K562 (cell line): Measurements from ENCODE around the gene UBE2E3. TPM values are rescaled to one million over a fixed set of nuclear protein-coding genes. Genes with fewer than 3 reads are reported as not detected.
A peak's percentile ranks its signal among the peaks of the same experiment; 100 is the strongest.

ENCODE experiments used
- PURB ChIP-seq: sonication (generic); formaldehyde crosslinking; IDR thresholded peaks from 2 replicates; pipeline ENCODE4 v1.9.0; 2021; ENCODE audit warnings: low read depth, mild to moderate bottlenecking, missing genetic modification reagents
- RCOR1 ChIP-seq, 2 experiments: IDR thresholded peaks; 2 replicates each; pipeline ENCODE4 v1.6.1; 2012; ENCODE audit warnings: low read depth in 2 of 2, low read length in 2 of 2, borderline replicate concordance in 1 of 2, improper control_type of control experiment in 1 of 2
- TEAD2 ChIP-seq: fragments of 450-650 bp; IDR thresholded peaks from 2 replicates; pipeline ENCODE4 v1.6.1; 2016; ENCODE audit warnings: missing genetic modification characterization, control low read depth, missing compliant biosample characterization
- ZNF24 ChIP-seq: fragments of 450-650 bp; IDR thresholded peaks from 2 replicates; pipeline ENCODE4 v1.6.1; 2016
- polyA plus RNA-seq, 8 experiments: library from polyadenylated mRNA; depleted of rRNA in 4 of 8; stranded (reverse) in 5 of 8; unstranded in 3 of 8; fragments of >200 nt; fragmentation: Nextera tagmentation in 2 of 8; fragmentation: Illumina TruSeq in 1 of 8; extraction: Ambion mirVana in 2 of 8; extraction: Trizol in 1 of 8; gene quantifications; 2 replicates each; pipeline versions ENCODE4 v1.2.1 to v1.2.3, GENCODE V29; 2011 to 2014; ENCODE audit warnings: inconsistent platforms in 1 of 8, missing spikeins in 1 of 8
- total RNA-seq, 7 experiments: library from RNA; depleted of rRNA in 6 of 7; stranded (reverse); fragments of >200 nt in 6 of 7; fragmentation: Illumina TruSeq in 2 of 7; extraction: Trizol in 2 of 7; gene quantifications; 2 replicates each; pipeline versions ENCODE4 v1.2.1 to v1.2.3, GENCODE V29; 2011 to 2021; ENCODE audit warnings: low replicate concordance in 1 of 7
- TF ChIP-seq, protein P1 (sequence below), 2 experiments: fragments of 450-650 bp; formaldehyde crosslinking in 1 of 2; IDR thresholded peaks; 2 replicates each; pipeline versions ENCODE4 v1.4.0 to v1.6.1; 2014 to 2020; ENCODE audit warnings: mild to moderate bottlenecking in 2 of 2, borderline replicate concordance in 1 of 2, low read depth in 1 of 2
- TF ChIP-seq, protein P2 (sequence below): fragments of 200-600 bp; sonication (generic); IDR thresholded peaks from one replicate; pipeline ENCODE4 v1.6.1; 2012; ENCODE audit warnings: mild to moderate bottlenecking, low read depth, low read length, inconsistent platforms

Gene UBE2E3
- total and polyA plus RNA-seq, 9 of the 15 experiments (the other 6 are each of a cell fraction or from before 2014, with no cell fraction given) = 58.2 to 173 (median 78.0) TPM

DNA sequence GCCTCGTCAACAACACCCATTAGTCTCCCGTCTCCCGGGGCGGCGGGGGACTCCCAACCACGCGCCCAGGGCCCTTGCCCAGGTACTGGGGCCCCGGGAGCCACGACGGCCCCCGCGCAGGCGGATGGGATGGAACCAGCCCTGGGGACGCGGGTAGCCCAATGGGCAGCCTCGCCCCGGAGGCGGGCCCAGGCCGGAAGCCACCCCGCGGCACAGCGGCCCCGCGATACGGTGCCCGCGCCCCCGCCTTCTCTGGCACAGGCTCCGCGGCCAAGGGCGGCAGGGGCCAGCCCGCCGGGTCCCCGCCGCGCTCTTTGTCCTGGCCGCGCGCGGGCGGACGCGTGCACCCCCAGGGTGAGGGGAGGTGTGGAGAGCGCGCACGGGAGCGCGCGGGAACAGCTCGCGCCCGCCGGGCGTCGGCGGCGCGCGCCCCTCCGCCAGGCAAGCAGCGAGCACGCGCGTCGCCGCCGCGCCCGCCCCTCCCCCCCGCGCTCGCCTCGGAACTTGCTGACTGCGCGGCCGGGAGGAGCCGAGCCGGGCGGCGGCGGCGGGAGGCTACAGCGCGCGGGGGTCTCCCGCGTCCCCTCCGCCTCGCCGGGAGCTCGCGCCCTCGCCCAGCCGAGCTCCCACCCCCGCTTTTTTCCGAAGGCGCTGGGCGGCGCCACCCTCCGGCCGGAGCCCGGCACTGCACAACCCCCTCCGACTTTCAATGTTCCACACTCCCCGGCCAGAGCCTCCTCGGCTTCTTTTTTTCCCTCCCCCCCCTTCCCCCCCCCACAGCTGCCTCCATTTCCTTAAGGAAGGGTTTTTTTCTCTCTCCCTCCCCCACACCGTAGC is at the start of gene UBE2E3 (continued):
- TF ChIP-seq, protein P1, sequence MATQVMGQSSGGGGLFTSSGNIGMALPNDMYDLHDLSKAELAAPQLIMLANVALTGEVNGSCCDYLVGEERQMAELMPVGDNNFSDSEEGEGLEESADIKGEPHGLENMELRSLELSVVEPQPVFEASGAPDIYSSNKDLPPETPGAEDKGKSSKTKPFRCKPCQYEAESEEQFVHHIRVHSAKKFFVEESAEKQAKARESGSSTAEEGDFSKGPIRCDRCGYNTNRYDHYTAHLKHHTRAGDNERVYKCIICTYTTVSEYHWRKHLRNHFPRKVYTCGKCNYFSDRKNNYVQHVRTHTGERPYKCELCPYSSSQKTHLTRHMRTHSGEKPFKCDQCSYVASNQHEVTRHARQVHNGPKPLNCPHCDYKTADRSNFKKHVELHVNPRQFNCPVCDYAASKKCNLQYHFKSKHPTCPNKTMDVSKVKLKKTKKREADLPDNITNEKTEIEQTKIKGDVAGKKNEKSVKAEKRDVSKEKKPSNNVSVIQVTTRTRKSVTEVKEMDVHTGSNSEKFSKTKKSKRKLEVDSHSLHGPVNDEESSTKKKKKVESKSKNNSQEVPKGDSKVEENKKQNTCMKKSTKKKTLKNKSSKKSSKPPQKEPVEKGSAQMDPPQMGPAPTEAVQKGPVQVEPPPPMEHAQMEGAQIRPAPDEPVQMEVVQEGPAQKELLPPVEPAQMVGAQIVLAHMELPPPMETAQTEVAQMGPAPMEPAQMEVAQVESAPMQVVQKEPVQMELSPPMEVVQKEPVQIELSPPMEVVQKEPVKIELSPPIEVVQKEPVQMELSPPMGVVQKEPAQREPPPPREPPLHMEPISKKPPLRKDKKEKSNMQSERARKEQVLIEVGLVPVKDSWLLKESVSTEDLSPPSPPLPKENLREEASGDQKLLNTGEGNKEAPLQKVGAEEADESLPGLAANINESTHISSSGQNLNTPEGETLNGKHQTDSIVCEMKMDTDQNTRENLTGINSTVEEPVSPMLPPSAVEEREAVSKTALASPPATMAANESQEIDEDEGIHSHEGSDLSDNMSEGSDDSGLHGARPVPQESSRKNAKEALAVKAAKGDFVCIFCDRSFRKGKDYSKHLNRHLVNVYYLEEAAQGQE (IDR thresholded peaks at IDR 0.05; ENCODE audit: borderline replicate concordance) = no peak
- TF ChIP-seq, protein P1 (CRISPR knock-in tag; IDR thresholded peaks at IDR 0.05; ENCODE audit: low read depth) = peak; percentile 77; the same call in 1 of the 2 replicates
- TF ChIP-seq, protein P2, sequence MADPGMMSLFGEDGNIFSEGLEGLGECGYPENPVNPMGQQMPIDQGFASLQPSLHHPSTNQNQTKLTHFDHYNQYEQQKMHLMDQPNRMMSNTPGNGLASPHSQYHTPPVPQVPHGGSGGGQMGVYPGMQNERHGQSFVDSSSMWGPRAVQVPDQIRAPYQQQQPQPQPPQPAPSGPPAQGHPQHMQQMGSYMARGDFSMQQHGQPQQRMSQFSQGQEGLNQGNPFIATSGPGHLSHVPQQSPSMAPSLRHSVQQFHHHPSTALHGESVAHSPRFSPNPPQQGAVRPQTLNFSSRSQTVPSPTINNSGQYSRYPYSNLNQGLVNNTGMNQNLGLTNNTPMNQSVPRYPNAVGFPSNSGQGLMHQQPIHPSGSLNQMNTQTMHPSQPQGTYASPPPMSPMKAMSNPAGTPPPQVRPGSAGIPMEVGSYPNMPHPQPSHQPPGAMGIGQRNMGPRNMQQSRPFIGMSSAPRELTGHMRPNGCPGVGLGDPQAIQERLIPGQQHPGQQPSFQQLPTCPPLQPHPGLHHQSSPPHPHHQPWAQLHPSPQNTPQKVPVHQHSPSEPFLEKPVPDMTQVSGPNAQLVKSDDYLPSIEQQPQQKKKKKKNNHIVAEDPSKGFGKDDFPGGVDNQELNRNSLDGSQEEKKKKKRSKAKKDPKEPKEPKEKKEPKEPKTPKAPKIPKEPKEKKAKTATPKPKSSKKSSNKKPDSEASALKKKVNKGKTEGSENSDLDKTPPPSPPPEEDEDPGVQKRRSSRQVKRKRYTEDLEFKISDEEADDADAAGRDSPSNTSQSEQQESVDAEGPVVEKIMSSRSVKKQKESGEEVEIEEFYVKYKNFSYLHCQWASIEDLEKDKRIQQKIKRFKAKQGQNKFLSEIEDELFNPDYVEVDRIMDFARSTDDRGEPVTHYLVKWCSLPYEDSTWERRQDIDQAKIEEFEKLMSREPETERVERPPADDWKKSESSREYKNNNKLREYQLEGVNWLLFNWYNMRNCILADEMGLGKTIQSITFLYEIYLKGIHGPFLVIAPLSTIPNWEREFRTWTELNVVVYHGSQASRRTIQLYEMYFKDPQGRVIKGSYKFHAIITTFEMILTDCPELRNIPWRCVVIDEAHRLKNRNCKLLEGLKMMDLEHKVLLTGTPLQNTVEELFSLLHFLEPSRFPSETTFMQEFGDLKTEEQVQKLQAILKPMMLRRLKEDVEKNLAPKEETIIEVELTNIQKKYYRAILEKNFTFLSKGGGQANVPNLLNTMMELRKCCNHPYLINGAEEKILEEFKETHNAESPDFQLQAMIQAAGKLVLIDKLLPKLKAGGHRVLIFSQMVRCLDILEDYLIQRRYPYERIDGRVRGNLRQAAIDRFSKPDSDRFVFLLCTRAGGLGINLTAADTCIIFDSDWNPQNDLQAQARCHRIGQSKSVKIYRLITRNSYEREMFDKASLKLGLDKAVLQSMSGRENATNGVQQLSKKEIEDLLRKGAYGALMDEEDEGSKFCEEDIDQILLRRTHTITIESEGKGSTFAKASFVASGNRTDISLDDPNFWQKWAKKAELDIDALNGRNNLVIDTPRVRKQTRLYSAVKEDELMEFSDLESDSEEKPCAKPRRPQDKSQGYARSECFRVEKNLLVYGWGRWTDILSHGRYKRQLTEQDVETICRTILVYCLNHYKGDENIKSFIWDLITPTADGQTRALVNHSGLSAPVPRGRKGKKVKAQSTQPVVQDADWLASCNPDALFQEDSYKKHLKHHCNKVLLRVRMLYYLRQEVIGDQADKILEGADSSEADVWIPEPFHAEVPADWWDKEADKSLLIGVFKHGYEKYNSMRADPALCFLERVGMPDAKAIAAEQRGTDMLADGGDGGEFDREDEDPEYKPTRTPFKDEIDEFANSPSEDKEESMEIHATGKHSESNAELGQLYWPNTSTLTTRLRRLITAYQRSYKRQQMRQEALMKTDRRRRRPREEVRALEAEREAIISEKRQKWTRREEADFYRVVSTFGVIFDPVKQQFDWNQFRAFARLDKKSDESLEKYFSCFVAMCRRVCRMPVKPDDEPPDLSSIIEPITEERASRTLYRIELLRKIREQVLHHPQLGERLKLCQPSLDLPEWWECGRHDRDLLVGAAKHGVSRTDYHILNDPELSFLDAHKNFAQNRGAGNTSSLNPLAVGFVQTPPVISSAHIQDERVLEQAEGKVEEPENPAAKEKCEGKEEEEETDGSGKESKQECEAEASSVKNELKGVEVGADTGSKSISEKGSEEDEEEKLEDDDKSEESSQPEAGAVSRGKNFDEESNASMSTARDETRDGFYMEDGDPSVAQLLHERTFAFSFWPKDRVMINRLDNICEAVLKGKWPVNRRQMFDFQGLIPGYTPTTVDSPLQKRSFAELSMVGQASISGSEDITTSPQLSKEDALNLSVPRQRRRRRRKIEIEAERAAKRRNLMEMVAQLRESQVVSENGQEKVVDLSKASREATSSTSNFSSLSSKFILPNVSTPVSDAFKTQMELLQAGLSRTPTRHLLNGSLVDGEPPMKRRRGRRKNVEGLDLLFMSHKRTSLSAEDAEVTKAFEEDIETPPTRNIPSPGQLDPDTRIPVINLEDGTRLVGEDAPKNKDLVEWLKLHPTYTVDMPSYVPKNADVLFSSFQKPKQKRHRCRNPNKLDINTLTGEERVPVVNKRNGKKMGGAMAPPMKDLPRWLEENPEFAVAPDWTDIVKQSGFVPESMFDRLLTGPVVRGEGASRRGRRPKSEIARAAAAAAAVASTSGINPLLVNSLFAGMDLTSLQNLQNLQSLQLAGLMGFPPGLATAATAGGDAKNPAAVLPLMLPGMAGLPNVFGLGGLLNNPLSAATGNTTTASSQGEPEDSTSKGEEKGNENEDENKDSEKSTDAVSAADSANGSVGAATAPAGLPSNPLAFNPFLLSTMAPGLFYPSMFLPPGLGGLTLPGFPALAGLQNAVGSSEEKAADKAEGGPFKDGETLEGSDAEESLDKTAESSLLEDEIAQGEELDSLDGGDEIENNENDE = no peak
- TF ChIP-seq RCOR1 (IDR thresholded peaks at IDR 0.05; ENCODE audit: borderline replicate concordance in 1 of 2, low read depth in 2 of 2, low read length in 2 of 2) (peak in 1 of 2 experiments; percentile 41; a peak in 1 of 4 replicates), TEAD2 (tag) (no peak), ZNF24 (no peak), PURB (CRISPR knock-in tag) (no peak)
